Neural crest cell (in vitro differentiated cells): ENCODE measurements around the gene CHCHD4. TPM values are rescaled to one million over a fixed set of nuclear protein-coding genes. Genes with fewer than 3 reads are reported as not detected.
A peak's percentile ranks its signal among the peaks of the same experiment; 100 is the strongest.

ENCODE experiments used
- DNase-seq: peaks from one replicate; pipeline ENCODE4 v3.0.0; 2021; ENCODE audit warnings: low read depth, mixed read lengths, low spot score
- H3K27ac Mint-ChIP-seq: one replicate; pipeline ENCODE4 v1.8.0; 2021; ENCODE audit warnings: mild to moderate bottlenecking, mixed read lengths; ENCODE audit not compliant: unreplicated experiment
- H3K27me3 Mint-ChIP-seq: 2 replicates; pipeline ENCODE4 v1.8.0; 2021; ENCODE audit warnings: low read depth, mild to moderate bottlenecking, mixed read lengths
- H3K36me3 Mint-ChIP-seq: 2 replicates; pipeline ENCODE4 v1.8.0; 2021; ENCODE audit warnings: low read depth, mild to moderate bottlenecking, mixed read lengths
- H3K4me1 Mint-ChIP-seq: 2 replicates; pipeline ENCODE4 v1.8.0; 2021; ENCODE audit warnings: mixed read lengths
- H3K4me3 Mint-ChIP-seq: one replicate; pipeline ENCODE4 v1.8.0; 2021; ENCODE audit warnings: mild to moderate bottlenecking, mixed read lengths
- H3K9me3 Mint-ChIP-seq: 2 replicates; pipeline ENCODE4 v1.8.0; 2021; ENCODE audit warnings: mixed read lengths
- total RNA-seq: library from RNA; stranded (reverse); gene quantifications from 2 replicates; pipeline ENCODE4 v1.2.1, GENCODE V29; 2021
- TF ChIP-seq, protein P1 (sequence below): fragments of 200-600 bp; sonication (generic); conservative IDR thresholded peaks from 2 replicates; pipeline ENCODE4 v1.5.0; 2021; ENCODE audit warnings: antibody characterized with exemption, mild to moderate bottlenecking

CHCHD4 gene
- total RNA-seq, 1 donor from 2014 or later = 16.9 TPM

DNA sequence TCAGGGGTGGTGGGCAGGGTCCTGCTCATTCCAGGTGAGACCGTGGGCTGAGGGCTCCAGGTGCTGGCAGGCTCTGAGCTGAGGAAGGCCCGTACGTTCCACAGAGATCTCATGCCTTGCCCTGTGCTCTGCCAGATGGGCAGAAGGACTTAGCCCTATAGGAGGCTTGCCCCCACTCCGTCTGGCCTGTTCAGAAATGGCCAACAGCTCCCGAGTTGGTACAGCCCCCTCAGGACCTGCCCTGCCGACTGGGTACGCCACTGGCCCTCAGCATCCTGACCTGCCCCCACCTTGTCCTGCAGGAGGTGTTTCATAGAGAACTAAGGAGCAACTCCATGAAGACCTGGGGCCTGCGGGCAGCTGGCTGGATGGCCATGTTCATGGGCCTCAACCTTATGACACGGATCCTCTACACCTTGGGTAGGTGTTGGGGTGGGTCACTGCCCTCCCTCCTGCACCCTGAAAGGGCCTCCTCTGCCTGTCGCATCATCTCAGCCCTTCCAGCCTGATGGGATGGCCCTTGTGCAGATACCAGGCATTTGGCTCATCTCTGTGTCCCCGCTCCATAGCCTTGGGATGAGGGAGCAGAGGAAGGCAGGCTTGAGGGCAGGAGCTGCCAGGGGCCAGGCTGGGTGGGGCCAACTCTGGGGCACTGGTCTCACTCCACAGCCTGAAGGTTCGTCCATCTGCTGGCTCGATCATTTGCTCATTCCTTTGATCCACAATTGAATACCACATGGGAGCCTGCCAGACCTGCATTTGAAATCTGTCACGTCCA is 14.4 kb upstream of the CHCHD4 start:
- no peak for DNase-seq
- H3K36me3 Mint-ChIP-seq = peaks cover 3% of the 10 kb centered on the region
- no peaks in the 10 kb centered on the region for H3K27me3 Mint-ChIP-seq
- peak overlapping the region; percentile 35 for H3K27ac Mint-ChIP-seq
- H3K9me3 Mint-ChIP-seq = no peaks in the 10 kb centered on the region
- peaks cover 9% of the 10 kb centered on the region for H3K4me1 Mint-ChIP-seq
- TF ChIP-seq, protein P1, sequence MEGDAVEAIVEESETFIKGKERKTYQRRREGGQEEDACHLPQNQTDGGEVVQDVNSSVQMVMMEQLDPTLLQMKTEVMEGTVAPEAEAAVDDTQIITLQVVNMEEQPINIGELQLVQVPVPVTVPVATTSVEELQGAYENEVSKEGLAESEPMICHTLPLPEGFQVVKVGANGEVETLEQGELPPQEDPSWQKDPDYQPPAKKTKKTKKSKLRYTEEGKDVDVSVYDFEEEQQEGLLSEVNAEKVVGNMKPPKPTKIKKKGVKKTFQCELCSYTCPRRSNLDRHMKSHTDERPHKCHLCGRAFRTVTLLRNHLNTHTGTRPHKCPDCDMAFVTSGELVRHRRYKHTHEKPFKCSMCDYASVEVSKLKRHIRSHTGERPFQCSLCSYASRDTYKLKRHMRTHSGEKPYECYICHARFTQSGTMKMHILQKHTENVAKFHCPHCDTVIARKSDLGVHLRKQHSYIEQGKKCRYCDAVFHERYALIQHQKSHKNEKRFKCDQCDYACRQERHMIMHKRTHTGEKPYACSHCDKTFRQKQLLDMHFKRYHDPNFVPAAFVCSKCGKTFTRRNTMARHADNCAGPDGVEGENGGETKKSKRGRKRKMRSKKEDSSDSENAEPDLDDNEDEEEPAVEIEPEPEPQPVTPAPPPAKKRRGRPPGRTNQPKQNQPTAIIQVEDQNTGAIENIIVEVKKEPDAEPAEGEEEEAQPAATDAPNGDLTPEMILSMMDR = no peak
- no peak overlapping the region for H3K4me3 Mint-ChIP-seq

DNA sequence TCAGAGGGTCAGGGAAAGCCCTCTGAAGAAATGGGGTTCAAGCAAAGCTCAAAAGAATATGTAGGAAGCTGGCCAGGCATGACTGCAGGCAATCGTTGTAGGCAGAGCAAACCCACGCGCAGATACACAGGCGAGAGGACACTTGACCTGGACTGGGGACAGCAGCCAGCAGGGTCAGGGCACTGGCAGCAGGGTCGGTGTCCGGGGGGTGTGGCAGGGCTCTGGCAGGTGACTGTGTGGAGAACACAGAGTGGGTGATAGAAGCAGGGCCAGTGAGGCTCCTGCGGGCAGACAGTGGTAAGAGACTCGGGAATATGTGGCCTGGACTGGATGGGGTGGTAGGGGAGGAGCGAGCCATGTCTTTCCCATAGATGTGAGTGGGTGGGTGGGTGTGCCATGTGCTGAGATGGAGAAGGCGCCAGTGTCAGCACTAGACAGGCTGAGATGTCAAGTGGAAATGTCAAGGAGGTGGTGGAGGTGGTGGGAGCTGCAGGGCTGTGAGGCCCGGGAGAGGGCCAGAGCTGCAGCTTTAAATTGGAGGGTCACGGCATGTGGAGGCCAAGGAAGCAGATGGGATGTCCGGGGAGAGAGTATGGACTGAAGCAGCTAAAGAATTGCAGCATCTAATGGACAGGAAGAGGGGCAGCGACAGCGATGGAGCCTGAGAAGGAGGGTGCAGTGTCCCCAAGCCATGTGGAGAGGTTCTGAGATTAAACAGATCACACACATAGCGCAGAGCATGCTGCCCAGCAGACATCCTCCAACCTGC is 13.6 kb upstream of the CHCHD4 start:
- peaks cover 7% of the 10 kb centered on the region for H3K4me1 Mint-ChIP-seq
- H3K27me3 Mint-ChIP-seq = no peaks in the 10 kb centered on the region
- TF ChIP-seq, protein P1 = no peak
- H3K9me3 Mint-ChIP-seq = no peaks in the 10 kb centered on the region
- peaks cover 3% of the 10 kb centered on the region for H3K36me3 Mint-ChIP-seq
- peak overlapping the region; percentile 62 for H3K27ac Mint-ChIP-seq
- DNase-seq = no peak
- no peak overlapping the region for H3K4me3 Mint-ChIP-seq

DNA sequence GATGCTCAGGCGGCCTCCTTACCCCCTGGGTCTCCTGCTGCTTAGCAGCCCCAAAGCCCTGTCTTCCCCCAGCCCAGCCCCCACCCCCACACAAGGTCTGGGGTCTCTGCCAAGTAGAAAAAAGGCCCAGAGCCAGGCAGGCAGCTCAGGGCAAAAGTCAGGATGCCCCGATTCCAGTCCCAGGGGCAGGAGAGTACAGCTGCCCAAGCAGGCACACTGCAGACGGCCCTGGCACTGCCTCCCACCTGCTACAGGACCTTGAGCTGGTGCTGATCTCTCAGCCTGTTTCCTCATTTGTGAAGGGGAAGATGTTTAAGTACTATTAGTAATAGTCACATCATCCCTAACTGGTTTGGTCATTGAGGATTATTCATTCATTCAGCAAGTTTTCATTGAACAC is 12.8 kb upstream of the CHCHD4 start:
- H3K9me3 Mint-ChIP-seq = no peaks in the 10 kb centered on the region
- H3K4me1 Mint-ChIP-seq = peaks cover under 1% of the 10 kb centered on the region
- no peak overlapping the region for H3K27ac Mint-ChIP-seq
- no peaks in the 10 kb centered on the region for H3K27me3 Mint-ChIP-seq
- TF ChIP-seq, protein P1 = no peak
- no peak for DNase-seq
- peaks cover 3% of the 10 kb centered on the region for H3K36me3 Mint-ChIP-seq
- H3K4me3 Mint-ChIP-seq = no peak overlapping the region

DNA sequence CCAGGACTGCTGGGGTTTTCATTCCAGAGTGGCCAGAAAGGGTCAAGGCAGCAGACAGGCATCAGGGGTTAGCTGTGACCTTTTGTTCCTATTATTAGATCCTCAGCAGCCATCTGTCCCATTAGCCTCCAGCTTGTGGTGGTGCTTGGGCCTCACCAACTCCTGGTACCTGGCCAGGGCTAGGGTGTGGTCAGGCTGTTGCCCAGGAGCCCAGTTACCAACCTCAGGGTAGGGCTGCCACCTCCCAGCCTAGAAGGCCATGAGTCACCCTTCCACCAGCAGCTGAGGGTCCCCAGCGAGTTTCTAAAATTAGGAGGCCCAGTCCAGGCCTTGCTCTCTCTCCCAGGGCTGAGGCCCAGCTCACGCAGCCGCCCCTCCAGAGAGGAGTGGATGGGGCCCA is 12.3 kb upstream of the CHCHD4 start:
- Mint-ChIP-seq H3K4me1 (no peaks in the 10 kb centered on the region), H3K4me3 (no peak overlapping the region), H3K27ac (no peak overlapping the region), H3K27me3 (no peaks in the 10 kb centered on the region), H3K9me3 (no peaks in the 10 kb centered on the region), H3K36me3 (peaks cover 3% of the 10 kb centered on the region)
- TF ChIP-seq, protein P1 = no peak
- no peak for DNase-seq

DNA sequence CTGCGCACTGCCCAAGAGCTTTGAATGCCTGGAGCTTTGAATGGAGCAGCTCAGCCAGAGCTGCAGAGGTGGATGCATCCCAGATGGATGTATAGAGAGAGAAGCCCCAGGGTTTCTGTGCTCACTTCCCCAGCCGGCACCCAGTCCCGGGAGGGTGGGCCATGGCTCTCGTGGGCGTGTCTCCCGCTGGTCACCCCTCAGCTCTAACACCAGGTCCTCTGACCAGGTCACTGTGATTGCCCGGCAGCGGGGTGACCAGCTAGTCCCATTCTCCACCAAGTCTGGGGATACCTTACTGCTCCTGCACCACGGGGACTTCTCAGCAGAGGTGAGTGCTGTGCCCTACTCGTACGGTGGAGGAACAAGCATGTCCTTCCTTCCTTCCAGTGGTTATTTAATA is 10.9 kb upstream of the CHCHD4 start:
- H3K4me3 Mint-ChIP-seq = no peak overlapping the region
- H3K4me1 Mint-ChIP-seq = no peaks in the 10 kb centered on the region
- no peak for DNase-seq
- no peaks in the 10 kb centered on the region for H3K9me3 Mint-ChIP-seq
- H3K27ac Mint-ChIP-seq = no peak overlapping the region
- H3K27me3 Mint-ChIP-seq = no peaks in the 10 kb centered on the region
- TF ChIP-seq, protein P1 = no peak
- H3K36me3 Mint-ChIP-seq = peaks cover 3% of the 10 kb centered on the region
